Activated effector memory CD4-positive, alpha-beta T cell treated with Interleukin-2 at 50 U/mL for 16 hours (primary cell): ENCODE measurements around the gene ELOVL3.

Experiments used
- DNase-seq: peaks from one replicate; pipeline ENCODE4 v3.0.0-alpha.2; 2020

The ELOVL3 gene

DNA sequence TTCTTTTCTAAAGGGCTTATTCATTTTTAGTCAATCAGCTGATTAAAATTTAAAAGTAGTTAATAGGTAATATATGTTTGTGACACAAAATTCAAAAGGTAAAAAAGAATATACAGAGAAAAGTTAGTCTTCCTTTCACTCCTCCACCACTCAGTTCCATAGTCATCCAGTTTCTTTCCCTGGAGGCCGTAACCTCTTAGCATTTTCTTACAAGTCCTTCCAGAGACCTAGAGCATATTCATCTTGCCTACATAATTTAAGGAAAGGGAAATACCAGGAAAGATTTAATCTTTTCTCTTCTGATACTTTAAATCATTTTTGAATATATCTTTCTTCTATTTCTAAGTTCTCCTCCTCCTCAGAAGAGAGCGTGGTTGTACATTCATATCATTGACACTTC lies 29.3 kb downstream of the ELOVL3 start:
- no peak for DNase-seq

DNA sequence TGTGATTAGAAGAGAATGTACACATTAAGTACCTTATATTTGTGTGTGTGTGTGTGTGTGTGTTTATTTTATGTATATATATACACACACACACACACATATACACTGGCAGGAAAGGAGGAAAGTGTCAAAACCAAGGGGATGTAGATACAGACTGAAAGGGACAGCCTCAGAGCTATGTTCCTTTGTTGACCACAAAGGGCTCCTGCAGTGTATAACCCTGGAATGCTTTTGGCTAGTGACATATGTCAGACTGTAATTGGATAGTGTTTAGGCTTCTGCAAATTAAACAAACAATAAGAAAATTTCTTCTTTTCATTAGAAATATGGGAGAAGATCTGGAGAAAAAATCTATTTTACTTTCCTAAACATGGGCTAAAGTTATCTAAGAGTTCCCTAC lies 35.1 kb downstream of the ELOVL3 start:
- no peak for DNase-seq

DNA sequence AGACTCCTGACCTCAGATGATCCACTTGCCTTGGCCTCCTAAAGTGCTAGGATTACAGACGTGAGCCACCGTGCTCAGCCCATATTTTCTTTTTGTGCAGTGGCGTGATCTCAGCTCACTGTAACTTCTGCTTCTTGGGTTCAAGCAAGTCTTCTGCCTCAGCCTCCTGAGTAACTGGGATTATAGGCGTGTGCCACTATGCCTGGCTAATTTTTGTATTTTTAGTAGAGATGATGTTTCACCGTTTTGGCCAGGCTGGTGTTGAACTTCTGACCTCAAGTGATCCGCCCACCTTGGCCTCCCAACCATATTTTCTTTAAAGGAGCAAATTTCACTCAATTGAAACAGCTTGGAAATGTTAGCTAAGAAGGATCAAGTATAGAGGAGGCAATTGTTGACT lies 35.7 kb downstream of the ELOVL3 start:
- no peak for DNase-seq

DNA sequence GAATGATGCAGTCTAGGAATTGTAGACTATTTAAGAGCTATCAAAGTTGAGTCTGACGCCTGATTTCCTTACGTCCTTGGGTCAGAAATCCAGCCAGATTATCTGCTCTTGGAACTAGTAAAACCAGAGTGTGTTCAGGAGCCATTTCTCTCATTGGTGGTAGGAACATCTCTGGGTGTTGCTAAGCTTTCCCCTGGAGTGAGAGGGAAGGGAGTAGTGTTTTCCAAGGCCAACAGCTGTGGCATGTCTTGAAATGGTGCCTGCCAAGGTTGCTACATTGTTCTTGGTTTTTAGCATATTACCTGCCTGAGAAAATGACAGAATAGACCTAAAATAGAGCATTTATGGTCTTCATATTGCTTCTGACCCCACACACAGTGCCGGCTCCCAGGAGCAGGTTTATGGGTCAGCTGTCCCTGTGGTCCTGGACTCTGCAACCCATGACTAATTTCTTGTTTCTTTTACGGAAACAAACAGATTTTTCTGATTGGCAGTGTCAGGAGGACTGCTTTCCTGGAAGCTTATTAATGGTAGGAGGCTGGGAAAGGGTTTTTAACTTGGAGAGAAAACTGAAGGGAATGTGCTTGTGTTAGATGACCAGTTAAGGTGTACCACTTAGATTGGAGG lies 36.8 kb downstream of the ELOVL3 start:
- DNase-seq, result no peak

DNA sequence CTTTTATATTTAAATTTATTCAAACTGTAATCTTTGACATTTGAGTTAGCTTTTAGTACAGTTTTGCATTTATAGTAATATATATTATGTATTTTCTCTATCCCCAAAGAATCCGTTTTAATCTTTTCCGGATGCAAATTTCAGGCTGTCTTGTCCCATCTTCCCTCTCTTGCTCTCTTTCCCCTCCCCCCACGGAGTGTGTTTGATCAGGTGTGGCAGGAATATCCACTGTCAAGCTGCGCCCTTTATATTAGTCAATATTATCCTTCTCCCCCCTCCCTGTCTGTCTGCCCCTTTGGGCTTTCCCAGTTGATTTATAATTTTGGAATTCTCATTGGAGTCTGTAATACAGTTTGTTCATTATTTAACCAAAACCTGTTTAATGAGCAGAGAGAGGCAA lies 38.3 kb downstream of the ELOVL3 start:
- DNase-seq, result no peak

DNA sequence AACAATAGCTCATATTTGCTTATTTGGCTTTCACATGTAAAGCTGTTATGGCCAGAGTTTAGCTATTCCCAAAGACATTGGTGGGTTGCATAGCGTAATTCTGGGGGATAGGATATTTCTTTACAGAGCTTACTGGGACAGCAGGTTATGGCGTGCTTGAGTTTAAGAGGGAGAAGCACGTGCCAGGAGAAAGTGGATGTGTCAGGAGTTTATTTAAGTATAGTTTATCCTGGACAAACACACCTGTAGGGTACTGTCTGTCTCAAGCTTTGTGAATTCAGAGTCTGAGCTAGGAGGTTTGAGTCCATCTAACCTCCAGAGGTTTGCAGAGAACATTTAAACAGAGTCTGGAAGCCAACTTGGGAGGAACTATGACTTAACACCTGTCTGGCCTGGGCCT lies 40.6 kb downstream of the ELOVL3 start:
- DNase-seq, result no peak

DNA sequence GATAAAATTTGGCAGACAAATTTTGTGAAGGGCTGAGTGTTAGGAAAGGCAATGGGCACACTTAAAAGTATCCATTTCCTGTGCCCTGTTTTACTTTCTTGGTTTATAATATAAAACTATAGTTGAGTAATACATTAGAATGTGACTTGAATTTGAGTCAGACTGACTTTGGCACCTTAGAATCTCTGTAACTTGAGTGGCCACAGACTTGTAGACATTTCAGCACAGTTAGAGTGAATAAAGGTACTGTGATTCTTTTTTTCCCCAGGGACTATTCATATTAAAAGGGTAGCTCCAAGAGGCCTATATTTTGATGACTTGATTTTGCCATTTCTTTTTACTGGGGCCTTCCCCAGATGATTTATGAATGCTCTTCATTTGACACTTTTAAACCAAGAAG lies 41.6 kb downstream of the ELOVL3 start:
- DNase-seq, result no peak

DNA sequence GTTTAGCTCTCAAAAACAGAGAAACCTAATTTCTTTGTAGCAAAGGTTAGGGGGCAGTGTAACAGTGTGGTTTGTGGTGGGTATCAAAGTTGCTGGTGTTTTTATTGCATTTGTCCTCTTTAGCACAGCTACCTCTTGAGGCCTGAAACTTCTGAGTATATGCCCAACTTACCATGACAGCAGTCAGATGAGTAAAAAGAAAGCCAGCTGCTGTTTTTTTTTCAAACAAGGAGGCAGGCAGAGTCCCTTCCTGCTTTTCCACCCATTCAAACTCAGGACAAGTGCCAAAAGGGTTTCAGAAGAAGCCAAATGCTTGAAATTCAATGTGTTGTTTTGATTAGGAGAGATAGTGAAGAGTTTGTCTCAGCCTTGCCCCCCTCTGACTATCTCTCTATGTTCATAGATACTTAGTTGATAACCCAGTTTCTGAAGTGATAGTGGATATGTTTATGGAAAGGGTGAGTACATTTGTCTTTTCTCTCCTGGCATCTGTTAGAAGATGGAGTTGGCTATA lies 42.3 kb downstream of the ELOVL3 start:
- DNase-seq, result no peak

DNA sequence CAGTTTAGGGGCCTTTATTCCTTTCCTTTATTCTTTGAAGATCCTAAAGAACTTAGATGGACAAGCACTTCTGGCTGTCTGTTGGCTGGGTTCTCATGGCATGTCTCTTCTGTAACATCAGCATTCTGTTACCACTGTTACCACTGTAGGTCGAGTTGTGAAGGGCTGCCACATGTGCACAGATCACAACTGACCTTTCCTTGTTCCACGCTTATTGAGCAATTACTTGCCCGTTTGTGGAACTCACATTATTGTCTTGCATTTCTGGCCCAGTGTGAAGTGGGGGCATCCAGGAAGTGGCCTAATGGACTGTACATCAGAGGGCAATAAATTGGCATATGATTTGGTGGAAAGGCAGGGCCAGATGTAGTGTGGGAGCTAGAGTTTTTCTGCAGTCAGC lies 42.9 kb downstream of the ELOVL3 start:
- DNase-seq, result no peak

DNA sequence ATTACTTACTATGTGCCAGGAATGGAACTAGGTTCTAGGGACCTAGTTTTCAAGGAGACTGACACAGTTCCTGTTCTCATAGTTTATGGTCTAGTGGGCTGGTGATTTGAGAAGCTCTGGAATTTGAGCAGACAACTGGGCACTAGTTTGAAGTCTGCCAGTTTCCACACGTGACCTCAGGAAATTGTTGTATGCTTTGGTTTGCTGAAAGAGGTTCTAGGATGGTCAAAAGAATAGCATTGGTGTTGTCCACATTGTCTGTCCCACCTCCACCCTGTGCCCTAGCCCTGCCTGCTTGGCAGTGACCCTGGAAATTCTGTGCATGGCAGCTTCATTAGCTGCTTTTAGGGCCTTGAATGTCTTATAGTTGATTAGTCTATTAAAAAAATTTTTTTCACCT lies 48.0 kb downstream of the ELOVL3 start:
- DNase-seq, result no peak

DNA sequence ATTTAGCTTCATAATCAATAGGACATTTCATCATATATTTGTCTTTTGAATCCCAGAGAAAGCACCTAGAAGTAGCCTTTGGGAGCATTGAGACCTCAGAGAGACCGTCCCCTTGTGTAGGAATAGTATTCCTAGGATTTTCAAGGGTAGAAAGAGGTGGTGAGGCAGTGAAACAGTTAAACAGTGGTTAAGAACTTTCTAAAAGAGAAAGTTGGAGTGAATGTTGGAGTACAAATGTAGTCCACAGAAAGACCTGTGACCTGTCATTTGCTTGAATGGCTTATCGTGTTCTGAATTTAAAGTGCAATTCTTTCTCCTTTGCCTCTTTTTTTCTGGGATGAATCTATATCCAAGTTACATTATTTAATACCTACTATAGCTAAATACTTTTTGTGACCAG lies 49.2 kb downstream of the ELOVL3 start:
- no peak for DNase-seq

DNA sequence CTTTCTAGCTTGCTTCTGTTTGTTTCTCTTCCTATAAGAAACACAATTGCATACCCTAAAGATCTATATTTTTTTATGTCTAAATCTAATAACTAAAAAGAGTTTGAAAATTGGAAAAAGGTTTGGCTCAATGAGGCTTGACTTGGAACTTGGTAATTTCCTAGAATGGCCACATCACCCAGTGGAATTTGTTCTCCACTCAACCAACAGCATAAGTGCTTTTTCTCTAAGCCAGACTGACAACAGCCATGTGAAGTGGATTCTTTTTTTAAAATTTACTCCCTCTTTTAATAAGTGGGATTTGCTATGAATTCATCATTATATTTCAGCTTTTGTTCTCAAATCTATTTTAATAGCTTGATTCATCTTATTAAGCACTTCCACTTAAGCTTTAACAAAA lies 53.0 kb downstream of the ELOVL3 start:
- DNase-seq, result no peak
